Right ventricle myocardium inferior (tissue), 1 donor: ENCODE data around the gene ZBTB20. TPM values are rescaled to one million over a fixed set of nuclear protein-coding genes. Genes with fewer than 3 reads are reported as not detected.

Experiments used
- ATAC-seq: fragments of 200-7000 bp; cut with Tn5 transposase; one replicate; pipeline ENCODE4 v1.9.1; 2020; ENCODE audit warnings: mild to moderate bottlenecking, moderate library complexity
- DNase-seq: peaks from one replicate; pipeline ENCODE4 v3.0.0; 2021; ENCODE audit errors: missing footprints
- intact Hi-C: fragments of 100-400 bp; cut with DNase I; formaldehyde crosslinking; loops from one replicate; pipeline ENCODE4 v1.11.0; 2022
- total RNA-seq: library from RNA; stranded (reverse); fragmentation: NEBNext Ultra II Directional; extraction: Animal tissue kit (Norgen Biotek cat#: 25700); gene quantifications from one replicate; pipeline ENCODE4 v1.2.1, GENCODE V29; 2021
- donor health status: DM: no; HTN: yes; CAD: no; lungs with severe emphysema.

Gene ZBTB20
- total RNA-seq, 1 donor from 2014 or later = 55.7 TPM

DNA sequence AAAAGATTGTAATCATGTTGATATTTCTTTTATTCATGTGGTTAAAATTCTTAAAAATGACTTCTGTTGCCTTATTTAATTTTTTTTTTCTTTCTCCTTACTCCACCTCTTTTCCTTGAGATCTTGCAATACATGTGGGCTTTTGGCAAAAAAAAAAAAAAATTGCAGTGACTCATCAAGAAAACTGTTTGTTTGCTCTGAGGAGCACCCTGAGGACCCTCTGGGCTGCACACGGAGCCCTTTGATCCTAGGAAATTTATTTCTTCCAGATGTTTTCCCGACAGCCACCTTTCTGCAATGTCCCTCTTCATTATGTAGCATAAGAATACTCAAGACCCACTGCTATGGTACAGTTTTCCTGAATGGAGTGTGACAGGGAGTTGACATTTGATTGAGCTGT lies 371.7 kb downstream of the ZBTB20 start:
- ATAC-seq (no peak), DNase-seq (no peak)
- intact Hi-C loops = no loop called here

DNA sequence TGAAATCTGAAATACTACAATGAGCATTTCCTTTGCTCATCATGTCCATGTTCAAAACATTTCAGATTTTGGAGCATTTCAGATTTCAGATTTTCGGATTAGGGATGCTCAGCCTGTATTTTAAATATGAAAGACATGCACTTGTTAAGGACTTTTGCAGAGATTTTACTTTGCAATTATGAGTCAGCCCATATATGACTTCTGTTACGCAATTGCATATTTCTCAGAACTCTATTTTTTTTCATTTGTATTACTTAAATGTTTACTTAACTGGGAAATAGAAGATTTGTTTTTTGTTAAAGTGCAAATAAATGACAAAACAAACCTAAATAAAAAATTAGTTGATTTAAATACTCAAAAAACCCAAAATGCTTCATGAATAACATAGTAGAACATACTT lies 376.2 kb downstream of the ZBTB20 start:
- intact Hi-C loops = no loop called here
- DNase-seq = no peak
- no peak for ATAC-seq

DNA sequence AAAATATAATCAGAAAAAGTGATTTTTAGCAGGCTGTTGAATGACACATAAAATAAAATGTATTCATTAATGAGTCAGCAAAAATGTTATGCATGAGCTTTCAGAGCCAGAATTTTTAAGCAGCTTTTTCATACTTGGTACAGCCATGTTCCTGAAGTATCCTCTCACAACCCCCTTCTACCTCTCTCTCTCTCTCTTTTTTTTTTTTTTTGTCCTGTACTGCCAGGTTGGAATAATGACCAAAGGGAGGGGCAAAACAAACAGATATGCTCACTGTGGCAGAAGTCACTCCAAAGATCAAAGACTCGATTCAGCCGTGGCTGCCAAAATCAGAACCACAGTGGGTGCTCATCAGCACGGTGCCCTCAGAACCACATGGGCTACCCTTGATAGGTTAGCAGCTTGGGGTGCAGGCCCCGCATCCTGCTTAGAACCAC lies 383.0 kb downstream of the ZBTB20 start:
- ATAC-seq (no peak), DNase-seq (no peak)
- intact Hi-C loops = no loop called here

DNA sequence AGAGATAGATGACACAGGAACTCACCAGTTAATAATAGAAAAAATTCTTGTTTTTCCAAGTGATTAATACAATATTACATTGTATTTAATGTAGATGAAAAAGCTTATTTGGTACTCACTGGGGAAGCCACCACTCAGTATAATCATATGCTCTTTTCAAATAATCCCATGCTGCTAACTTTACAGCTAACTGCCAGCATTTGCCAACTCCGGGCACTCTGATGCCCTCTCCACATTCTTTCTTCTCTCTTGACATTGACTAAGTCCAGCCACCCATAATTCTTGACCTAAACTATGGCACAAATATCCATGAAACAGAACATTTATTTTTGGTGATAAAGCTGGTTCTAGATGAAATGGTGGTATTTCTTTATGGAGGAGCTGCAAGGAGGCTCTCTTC lies 384.9 kb downstream of the ZBTB20 start:
- intact Hi-C loops = no loop called here
- ATAC-seq (no peak), DNase-seq (no peak)

DNA sequence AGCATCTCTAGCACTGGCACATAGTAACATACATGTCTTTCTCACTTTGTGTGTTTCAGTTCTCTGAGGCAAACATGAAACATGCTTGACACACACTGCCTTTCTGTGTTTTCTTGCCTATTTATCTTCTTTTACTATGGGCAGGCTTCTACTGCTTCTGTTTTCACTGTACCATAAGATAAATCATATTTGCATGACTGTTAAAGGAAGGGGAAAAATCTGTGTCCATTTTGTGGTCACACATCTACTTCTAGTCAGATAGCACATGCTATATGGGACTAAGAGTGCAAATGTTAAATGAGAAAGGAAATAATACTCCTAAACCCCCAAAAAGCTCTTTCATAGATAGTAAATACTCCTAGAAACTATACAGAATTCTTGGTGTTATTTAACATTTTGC lies 386.4 kb downstream of the ZBTB20 start:
- intact Hi-C loops = no loop called here

DNA sequence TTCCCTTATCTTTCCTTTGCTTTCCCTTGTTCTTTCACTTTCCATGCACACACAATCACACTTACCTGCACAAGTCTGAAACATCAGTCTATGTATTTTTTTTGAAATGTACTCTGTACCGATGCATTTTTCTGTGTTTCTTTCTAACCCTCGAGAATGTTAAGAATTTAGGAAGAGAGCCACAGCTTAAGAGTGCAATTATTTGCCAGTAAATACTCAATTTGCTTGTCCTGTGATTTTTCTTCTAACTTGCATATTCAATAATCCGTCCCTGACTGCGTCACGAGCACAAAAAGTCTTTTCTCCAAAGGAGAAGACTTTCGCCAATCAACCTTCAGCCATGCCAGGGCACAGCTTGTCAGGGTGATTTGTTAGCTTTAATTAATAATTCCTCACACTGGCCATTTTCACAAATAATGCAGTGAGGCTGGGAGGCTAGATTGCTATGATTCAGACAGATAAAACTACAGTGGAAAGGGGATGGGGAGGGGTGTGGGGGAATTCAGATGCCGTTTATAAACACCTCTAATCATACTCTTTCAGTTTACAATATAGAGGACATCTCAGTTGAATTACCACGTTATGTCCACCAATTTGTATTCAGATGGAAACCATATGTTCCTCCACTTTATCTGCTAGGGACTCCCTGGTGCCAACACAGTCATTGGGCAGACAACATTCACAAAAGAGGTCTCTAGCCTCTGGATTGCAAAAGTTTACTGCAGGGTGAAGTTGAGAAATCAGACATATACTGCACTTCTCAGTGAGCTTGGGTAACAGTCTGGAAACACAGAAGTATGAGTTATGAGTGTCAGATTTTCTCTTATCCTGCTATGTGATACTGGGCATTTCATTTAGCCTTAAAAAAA lies 388.0 kb downstream of the ZBTB20 start:
- DNase-seq = no peak
- intact Hi-C loops = loop anchor here (10.0 kb wide), 1 partner anchor 344 kb away; no protein-coding TSS in a partner anchor
- ATAC-seq = peak; percentile 43

More for the DNA sequence above, 386.4 kb downstream of the ZBTB20 start:
- DNase-seq (no peak), ATAC-seq (no peak)

DNA sequence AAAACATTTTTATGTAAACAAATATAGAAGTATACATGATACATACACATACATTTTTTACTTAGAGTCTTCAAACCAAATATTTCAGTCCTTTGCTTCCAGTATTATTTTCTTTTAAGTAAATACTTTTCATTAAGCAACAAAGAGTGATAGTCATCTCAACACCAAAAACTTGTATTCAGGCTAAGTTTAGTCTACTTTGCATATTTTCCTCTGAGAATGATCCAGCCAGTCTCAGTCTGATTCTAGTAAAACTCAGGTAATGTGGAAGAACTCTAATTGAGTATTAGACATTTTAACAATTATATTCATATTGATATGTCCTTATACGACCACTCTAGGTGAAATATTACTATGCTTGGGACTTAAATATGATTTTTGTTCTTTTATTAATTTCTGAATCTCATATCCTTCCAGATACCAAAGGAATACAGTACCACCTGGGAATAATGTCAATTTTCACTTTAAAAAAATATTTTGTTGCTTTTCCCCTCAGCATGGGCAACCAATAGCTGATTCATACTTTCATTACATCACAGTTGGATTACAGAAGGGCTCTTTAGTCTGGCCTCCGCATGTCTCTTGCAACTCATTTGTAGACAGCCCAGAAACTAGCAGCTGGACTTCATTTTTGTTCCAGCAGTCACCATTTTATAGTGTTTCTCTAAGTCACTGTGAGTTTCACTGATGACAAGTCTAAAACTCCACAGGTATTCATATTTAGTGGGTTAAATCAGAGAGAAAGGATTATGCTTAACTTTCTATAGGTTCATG lies 390.4 kb downstream of the ZBTB20 start:
- no peak for DNase-seq
- intact Hi-C loops = loop anchor here (10.0 kb wide), 1 partner anchor 342 kb away; no protein-coding TSS in a partner anchor
- peak; percentile 72 for ATAC-seq

DNA sequence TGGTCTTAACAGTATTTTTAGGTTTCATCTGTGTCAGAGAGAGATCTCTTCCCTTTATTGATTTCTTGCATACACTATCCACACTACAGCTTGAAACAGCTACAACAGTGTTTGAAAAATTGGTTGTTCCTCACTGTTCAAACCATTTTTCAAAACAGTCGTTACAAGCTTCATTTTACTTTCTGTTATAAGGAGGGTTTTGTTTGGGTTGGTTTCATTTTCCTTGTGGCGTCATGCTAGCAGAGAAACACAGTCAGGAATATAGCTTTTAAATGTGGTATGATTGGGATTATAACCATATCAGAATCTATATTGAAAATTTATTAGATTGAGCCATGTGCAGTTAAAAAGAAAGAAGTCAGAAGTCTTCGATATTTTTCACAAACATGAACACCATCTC lies 400.6 kb downstream of the ZBTB20 start:
- intact Hi-C loops = no loop called here
- ATAC-seq (no peak), DNase-seq (no peak)

DNA sequence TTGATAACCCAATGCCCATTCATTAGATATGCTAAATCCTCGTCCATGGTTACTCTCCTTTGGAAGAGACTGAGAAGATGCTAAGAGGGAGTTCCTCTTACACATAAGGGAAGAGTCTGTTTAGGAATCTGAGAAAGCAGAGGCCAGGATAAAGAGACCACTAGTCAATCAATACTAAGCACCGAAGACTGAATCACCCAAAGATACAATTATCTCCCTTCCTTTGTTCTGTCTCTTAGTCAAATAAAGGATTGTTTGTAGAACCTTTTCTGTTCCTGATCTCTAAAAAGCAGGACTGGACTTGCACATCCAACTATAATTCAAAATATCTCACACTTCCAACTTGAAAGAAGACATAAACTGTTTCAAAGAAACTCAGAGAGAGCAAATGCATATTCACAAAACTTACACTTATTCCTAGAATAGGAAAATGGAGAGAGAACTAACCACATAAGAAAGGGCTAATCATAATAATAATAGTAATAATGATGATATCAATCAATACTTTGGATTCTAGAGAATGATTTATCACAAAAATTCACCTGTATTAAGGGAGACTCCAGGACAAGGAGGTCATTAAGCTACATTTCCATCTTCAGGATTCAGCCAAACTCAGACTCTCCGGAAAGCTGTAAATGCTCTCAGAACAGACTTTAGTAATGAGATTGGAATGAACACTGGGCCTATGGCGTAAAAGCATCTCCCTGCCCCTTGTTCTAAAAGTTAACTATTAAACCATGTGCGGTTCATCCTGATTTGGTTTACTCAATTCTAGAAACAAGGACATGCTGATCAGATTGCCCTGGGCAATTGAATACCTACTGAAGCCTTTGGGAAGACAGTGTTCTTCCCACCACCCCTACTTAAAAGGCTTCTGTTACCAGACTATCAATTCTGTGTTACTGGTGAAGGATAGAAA lies 401.5 kb downstream of the ZBTB20 start:
- intact Hi-C loops = no loop called here
- DNase-seq (no peak), ATAC-seq (peak; percentile 63)

DNA sequence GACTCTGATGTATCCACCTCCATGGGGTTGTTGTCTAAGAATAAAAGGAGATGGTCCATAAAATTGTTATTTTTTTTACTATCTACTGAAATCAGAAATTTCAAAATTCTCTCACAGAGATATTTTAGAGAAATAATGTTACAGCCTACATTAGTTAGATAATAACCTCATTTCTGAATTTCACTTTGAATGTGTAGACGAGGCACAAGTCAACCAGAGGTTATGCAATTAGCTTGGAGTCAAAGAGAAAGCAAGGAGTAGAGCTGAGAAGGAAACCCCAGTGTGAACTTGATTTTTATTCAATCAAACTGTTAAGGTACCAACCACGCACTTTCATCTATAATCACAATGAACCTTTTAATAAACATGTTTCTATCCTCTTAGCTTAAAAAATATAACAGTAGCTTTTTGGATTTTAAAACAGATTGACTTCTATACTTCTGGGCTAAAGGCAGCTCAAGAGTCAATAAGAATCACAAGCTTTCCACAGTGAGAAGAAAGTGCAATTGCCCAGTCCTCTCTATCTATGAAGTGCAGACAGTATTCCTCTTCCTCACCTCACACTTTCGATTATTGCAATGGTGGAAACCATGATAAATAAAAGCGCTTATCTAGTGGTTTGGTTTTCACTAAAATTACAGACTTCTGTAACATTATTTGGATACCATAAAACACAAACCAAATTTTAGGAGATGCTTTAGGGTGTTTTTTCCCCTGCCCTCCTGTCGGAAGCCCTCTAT lies 403.2 kb downstream of the ZBTB20 start:
- ATAC-seq = no peak

DNA sequence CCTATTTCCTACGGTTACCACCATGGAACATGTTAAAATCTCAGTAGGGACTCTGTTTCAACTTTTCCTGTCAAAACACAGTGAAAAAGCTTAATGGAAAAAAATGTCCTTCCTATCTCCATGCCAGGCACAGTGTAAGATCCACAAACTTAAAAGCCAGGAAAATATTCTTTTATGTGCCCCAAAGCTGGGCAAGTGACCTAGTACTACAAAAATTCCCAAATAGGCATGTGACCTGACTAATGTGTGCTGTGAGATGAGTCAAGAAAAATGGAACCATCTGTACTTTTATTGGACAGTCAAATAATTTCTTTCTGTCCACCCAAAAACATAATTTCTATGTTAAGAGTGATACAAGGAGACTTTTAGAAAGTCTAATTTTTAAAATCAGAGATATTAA lies 406.0 kb downstream of the ZBTB20 start:
- ATAC-seq (no peak), DNase-seq (no peak)
- intact Hi-C loops = no loop called here

More for the DNA sequence above, 403.2 kb downstream of the ZBTB20 start:
- DNase-seq = no peak
- intact Hi-C loops = no loop called here

DNA sequence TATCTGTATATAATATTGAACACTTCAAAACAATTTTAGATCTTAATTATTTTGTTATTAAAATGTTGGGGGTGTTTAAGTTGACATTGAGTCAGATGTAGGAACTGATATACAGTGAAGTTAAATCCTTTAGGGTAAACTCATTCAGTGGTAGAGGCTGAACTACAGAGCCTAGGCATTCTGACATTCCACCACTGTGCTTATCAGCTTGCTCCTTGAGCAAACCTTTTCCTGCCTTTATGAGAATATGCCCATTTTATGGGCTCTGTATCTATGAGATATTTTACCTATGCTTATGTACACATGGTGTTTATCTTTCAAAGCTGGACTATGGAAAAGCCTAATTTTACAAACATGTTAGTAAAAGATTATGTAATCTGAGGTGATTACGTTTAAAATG lies 407.5 kb downstream of the ZBTB20 start:
- no peak for ATAC-seq

DNA sequence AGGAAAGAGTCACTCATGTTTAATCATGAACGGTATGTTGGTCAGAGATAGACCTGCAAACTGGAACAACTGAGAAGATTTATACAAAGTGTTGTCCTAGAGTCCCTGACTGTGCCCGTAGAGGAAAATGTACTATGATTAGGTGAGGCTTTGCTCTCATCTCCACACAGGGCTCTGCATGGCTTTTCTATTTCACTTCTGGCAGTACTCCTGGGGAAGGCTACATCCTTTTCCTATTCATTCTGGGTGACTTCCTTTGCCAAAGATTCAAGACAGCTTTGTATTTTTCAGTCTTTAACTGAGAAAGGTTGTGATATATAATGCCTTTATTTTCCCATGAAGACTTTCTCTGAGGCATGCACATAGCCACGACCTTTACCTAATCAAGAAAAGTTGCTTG lies 414.7 kb downstream of the ZBTB20 start:
- ATAC-seq (no peak), DNase-seq (no peak)
- intact Hi-C loops = no loop called here

More for the DNA sequence above, 407.5 kb downstream of the ZBTB20 start:
- DNase-seq = no peak
- intact Hi-C loops = no loop called here

DNA sequence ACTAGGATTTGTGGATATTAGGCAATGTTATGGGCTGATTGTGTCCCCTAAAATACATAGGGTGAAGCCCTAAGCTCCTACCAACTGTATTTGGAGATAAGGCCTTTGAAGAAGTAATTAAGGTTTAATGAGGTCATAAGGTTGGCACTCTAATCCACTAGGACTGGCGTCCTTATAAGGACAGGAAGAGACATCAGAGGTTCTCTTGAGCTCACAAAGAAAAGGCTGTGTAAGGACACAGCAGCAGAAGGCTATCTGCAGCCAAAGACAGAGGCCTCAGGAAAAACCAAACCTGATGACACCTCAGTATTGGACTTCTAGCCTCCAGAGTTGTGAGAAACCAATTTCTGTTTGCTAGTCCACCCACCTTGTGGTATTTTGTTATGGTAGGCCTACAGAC lies 416.7 kb downstream of the ZBTB20 start:
- ATAC-seq = peak; percentile 34
- intact Hi-C loops = no loop called here
- DNase-seq = no peak

DNA sequence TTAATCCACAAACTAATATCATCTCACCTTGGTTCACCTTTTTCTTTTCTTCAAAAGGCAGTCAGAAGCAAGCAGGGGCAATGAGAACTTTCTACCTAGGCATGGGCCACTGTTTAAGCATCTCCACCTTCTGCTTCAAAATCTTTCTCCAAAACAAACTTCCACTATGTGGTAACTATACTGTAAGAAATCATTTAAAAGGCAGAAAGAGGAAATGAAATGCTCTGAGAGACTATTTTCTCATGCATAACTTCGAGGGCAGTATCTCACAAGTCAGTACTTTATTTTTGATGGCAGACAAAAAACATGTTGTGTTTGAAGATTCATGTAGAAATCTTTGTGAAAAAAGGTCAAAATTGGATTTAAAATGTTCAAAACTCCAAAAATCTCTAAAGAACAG lies 419.7 kb downstream of the ZBTB20 start:
- no peak for DNase-seq
- ATAC-seq = no peak
- intact Hi-C loops = no loop called here

DNA sequence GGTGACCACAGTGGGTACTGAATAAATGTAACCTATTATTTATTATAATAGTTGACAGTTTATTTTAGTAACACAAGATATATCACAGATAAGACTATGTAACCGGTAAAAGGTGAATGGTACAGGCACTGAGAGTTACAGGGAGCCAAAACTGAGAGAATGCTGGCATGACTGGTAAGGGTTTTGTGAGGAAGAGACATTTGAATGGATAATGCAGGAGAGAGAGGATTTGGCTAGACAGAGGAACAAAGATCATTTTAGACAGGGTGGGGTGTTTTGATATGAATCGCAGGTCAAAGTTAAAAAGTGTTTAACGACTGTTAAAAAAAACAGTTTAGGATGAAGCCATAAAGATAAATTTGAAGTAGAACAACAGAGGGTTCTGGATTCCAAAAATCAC lies 421.1 kb downstream of the ZBTB20 start:
- no peak for DNase-seq
- no peak for ATAC-seq
- intact Hi-C loops = no loop called here

DNA sequence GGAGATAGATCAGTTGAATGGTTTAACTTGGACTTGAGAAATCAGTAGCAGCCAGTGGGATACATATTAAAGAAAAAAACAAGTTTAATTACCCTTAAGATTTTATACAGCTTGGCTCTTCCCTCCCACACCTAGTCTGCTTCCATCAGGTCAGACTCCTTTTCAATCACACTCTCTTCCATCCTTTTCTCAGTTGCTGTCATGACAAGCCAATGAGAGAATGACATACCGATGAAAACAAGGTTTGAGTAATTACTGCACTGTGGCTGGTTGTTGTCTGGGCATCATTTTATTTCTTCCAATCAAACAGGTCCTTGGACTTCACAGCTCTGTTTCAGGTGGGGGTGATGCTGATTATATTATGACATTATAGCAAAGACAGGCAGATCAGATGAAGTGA lies 424.6 kb downstream of the ZBTB20 start:
- intact Hi-C loops = no loop called here
- ATAC-seq = no peak

DNA sequence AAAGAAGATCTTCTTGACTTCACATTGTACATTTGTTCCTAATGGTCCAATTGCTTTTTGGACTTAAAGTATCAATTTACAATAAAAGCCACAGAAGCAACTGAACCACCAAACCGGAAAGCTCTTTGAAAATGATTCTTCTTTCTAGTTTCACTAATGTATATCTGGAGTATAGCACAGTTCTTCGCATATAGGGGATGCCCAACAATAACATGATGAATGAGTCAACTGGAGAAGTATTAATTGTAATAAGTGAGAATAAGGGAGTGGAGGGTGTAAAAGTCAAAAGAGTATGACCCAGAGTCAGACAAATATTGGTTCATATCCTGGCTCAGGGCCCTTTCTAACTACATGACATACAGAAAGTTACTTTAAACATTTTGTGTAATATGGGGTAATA lies 425.2 kb downstream of the ZBTB20 start:
- intact Hi-C loops = no loop called here
- DNase-seq = no peak
- no peak for ATAC-seq

More for the DNA sequence above, 424.6 kb downstream of the ZBTB20 start:
- DNase-seq = no peak
